B cell (primary cell): ENCODE measurements around the gene CD38.
"Not testable (repeated sequence)": the region's sequence is repeated elsewhere in the genome, so short reads cannot be mapped to it uniquely, and the experiment has no call there.

ENCODE experiments used
- EZH2 ChIP-seq: IDR thresholded peaks from 2 replicates; pipeline ENCODE4 v1.6.1; 2012; ENCODE audit warnings: borderline replicate concordance, low read depth, mild to moderate bottlenecking, moderate library complexity, low read length; ENCODE audit not compliant: insufficient read depth, poor library complexity, severe bottlenecking
- TF ChIP-seq, protein P1 (sequence below): fragments of 200-600 bp; IDR thresholded peaks from one replicate; pipeline ENCODE4 v1.8.0; 2022; ENCODE audit warnings: antibody characterized with exemption, mild to moderate bottlenecking

DNA sequence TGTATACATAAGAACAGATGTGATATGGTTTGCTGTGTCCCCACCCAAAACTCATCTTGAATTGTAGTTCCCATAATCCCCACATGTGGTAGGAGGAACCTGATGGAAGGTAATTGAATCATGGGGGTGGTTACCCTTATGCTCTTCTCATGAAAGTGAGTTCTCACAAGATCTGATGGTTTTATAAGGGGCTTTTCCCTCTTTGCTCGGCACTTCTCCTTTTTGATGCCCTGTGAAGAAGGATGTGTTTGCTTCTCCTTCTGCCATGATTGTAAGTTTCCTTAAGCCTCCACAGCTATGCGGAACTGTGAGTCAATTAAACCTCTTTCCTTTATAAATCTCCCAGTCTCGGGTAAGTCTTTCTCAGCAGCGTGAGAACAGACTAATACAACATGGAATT lies 83.1 kb downstream of the CD38 start:
- TF ChIP-seq, protein P1, sequence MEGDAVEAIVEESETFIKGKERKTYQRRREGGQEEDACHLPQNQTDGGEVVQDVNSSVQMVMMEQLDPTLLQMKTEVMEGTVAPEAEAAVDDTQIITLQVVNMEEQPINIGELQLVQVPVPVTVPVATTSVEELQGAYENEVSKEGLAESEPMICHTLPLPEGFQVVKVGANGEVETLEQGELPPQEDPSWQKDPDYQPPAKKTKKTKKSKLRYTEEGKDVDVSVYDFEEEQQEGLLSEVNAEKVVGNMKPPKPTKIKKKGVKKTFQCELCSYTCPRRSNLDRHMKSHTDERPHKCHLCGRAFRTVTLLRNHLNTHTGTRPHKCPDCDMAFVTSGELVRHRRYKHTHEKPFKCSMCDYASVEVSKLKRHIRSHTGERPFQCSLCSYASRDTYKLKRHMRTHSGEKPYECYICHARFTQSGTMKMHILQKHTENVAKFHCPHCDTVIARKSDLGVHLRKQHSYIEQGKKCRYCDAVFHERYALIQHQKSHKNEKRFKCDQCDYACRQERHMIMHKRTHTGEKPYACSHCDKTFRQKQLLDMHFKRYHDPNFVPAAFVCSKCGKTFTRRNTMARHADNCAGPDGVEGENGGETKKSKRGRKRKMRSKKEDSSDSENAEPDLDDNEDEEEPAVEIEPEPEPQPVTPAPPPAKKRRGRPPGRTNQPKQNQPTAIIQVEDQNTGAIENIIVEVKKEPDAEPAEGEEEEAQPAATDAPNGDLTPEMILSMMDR, result not testable (repeated sequence)
- TF ChIP-seq EZH2, result not testable (repeated sequence)
